Activated naive CD8-positive, alpha-beta T cell treated with anti-CD3 and anti-CD28 coated beads, Interleukin-2, amount 10 ng/mL, durations not matched to agents 7 days and 5 days (primary cell): ENCODE results near the gene IL31. TPM values are rescaled to one million over a fixed set of nuclear protein-coding genes. Genes with fewer than 3 reads are reported as not detected.

Experiments
- ATAC-seq: fragments of 150-1000 bp; cut with Tn5 transposase; one replicate; pipeline ENCODE4 v1.10.0; 2021; ENCODE audit warnings: low read depth, moderate library complexity
- POLR2A ChIA-PET: fragments of 350-600 bp; sonication (Branson Sonifier 250); formaldehyde crosslinking; loops from one replicate; lab custom pipeline; 2021; ENCODE audit warnings: antibody characterized with exemption; lab: Charles Lee
- DNase-seq: peaks from one replicate; pipeline ENCODE4 v3.0.0; 2021
- H3K27ac Mint-ChIP-seq: one replicate; pipeline ENCODE4 v1.8.0; 2022; ENCODE audit warnings: mild to moderate bottlenecking, mixed read lengths
- H3K27me3 Mint-ChIP-seq: one replicate; pipeline ENCODE4 v1.8.0; 2022; ENCODE audit warnings: mild to moderate bottlenecking, moderate library complexity, mixed read lengths
- H3K36me3 Mint-ChIP-seq: one replicate; pipeline ENCODE4 v1.8.0; 2021; ENCODE audit warnings: mild to moderate bottlenecking, mixed read lengths
- H3K4me1 Mint-ChIP-seq: one replicate; pipeline ENCODE4 v1.8.0; 2021; ENCODE audit warnings: mixed read lengths
- H3K4me3 Mint-ChIP-seq: one replicate; pipeline ENCODE4 v1.8.0; 2022; ENCODE audit warnings: mild to moderate bottlenecking, moderate library complexity, mixed read lengths
- H3K9me3 Mint-ChIP-seq: one replicate; pipeline ENCODE4 v1.8.0; 2021; ENCODE audit warnings: mixed read lengths
- total RNA-seq, 2 experiments: library from RNA; stranded (reverse); gene quantifications; one replicate each; pipeline ENCODE4 v1.2.3, GENCODE V29; 2021

IL31 gene
- total RNA-seq, 2 experiments from 2014 or later: not detected

DNA sequence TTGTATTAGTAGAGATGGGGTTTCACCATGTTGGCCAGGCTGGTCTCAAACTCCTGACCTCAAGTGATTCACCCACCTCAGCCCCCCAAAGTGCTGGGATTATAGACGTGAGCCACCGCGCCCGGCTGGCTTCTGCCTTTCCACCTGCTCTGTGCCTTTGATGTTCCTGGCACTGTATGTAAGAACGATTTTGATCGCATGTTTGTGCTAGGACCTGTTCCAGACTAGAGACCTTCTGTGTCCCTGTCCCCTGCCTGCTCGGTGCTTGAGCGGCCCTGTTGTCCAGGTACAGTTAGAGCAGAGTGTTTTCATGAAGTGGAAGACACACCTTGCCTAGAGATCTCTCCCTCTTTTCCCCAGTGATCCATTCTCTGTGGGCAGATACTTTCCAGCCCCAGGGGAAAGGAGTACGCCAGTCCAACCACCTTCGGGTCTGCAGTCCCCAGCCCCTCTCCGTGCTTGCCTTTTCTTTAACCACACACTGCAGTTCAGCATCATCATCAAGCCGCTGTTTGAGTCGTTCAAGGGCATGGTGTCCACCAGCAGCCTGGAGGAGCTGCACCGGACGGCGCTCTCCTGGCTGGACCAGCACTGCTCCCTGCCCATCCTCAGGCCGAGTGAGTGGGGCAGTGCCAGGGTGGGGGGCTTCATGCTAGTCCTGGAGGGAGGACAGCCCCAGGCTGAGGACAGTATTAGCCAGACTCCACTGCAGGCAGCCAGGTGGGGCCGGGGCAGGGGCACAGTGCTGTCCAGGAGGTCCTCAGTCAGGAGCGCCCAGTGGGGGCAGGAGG is 33.4 kb downstream of the IL31 start:
- H3K27me3 Mint-ChIP-seq: no peaks in the 10 kb centered on the region
- POLR2A ChIA-PET: no interaction called here
- no peaks in the 10 kb centered on the region for H3K4me1 Mint-ChIP-seq
- no peaks in the 10 kb centered on the region for H3K9me3 Mint-ChIP-seq
- DNase-seq (no peak), ATAC-seq (no peak)
- no peak overlapping the region for H3K27ac Mint-ChIP-seq
- H3K36me3 Mint-ChIP-seq: peaks cover 6% of the 10 kb centered on the region
- H3K4me3 Mint-ChIP-seq: no peak overlapping the region

DNA sequence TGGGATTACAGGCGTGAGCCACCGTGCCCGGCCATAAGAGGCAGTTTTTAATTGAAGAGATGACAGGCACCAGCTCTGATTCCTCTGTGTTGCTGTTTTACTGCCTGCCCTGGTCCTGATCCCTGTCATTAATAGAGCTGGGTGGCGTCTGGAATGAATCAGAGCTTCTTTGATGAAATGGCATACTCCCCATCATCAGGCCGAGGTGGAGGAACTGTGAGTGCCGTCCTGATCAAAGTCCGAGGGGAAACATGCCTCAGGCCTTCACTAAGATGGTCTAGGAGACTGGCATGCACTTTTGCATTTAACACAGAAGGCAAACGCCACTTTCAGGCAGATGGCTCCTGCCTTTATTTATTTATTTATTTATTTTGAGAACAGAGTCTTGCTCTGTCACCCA is 34.1 kb downstream of the IL31 start:
- Mint-ChIP-seq H3K9me3 (no peaks in the 10 kb centered on the region), H3K4me1 (no peaks in the 10 kb centered on the region), H3K27me3 (no peaks in the 10 kb centered on the region), H3K4me3 (no peak overlapping the region), H3K36me3 (peaks cover 6% of the 10 kb centered on the region), H3K27ac (no peak overlapping the region)
- no peak for DNase-seq
- ATAC-seq: no peak
- POLR2A ChIA-PET: no interaction called here

GRCh38 chr12:122139266-122139665 is 34.8 kb downstream of the IL31 start:
- no peak overlapping the region for H3K27ac Mint-ChIP-seq
- no peak overlapping the region for H3K4me3 Mint-ChIP-seq
- no peaks in the 10 kb centered on the region for H3K9me3 Mint-ChIP-seq
- no peaks in the 10 kb centered on the region for H3K27me3 Mint-ChIP-seq
- ATAC-seq (no peak), DNase-seq (no peak)
- peaks cover 6% of the 10 kb centered on the region for H3K36me3 Mint-ChIP-seq
- no peaks in the 10 kb centered on the region for H3K4me1 Mint-ChIP-seq
- POLR2A ChIA-PET: no interaction called here

GRCh38 chr12:122138616-122139015 is 35.4 kb downstream of the IL31 start:
- Mint-ChIP-seq H3K36me3 (peaks cover 9% of the 10 kb centered on the region), H3K4me3 (no peak overlapping the region), H3K27me3 (no peaks in the 10 kb centered on the region), H3K4me1 (peaks cover 3% of the 10 kb centered on the region), H3K9me3 (no peaks in the 10 kb centered on the region), H3K27ac (no peak overlapping the region)
- no peak for DNase-seq
- ATAC-seq: no peak
- POLR2A ChIA-PET: no interaction called here

DNA sequence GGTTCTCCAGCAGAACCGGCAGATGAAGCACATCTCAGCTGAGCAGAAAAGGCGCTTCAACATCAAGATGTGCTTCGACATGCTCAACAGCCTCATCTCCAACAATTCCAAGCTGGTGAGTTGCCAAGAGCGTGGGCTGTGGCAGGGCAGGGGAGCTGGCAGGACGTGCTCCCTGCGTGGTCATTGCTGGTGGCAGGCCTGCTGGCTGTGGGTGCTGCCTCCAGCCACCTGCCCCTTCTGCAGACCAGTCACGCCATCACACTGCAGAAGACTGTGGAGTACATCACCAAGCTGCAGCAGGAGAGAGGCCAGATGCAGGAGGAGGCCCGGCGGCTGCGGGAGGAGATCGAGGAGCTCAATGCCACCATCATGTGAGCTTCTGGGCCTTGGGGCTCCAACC is 35.8 kb downstream of the IL31 start:
- DNase-seq (no peak), ATAC-seq (no peak)
- Mint-ChIP-seq H3K27ac (no peak overlapping the region), H3K27me3 (no peaks in the 10 kb centered on the region), H3K9me3 (no peaks in the 10 kb centered on the region), H3K4me1 (peaks cover 3% of the 10 kb centered on the region), H3K36me3 (peaks cover 13% of the 10 kb centered on the region), H3K4me3 (no peak overlapping the region)
- POLR2A ChIA-PET: no interaction called here

GRCh38 chr12:122137681-122138080 is 36.3 kb downstream of the IL31 start:
- no peaks in the 10 kb centered on the region for H3K27me3 Mint-ChIP-seq
- no peak for ATAC-seq

GRCh38 chr12:122137229-122137628 is 36.8 kb downstream of the IL31 start:
- no peak for DNase-seq
- no peaks in the 10 kb centered on the region for H3K9me3 Mint-ChIP-seq
- no peak for ATAC-seq
- peaks cover 13% of the 10 kb centered on the region for H3K36me3 Mint-ChIP-seq
- no peaks in the 10 kb centered on the region for H3K27me3 Mint-ChIP-seq
- H3K4me3 Mint-ChIP-seq: no peak overlapping the region
- POLR2A ChIA-PET: no interaction called here
- H3K4me1 Mint-ChIP-seq: peaks cover 3% of the 10 kb centered on the region
- no peak overlapping the region for H3K27ac Mint-ChIP-seq

More at GRCh38 chr12:122137681-122138080, 36.3 kb downstream of the IL31 start:
- no peak for DNase-seq
- POLR2A ChIA-PET: no interaction called here
- H3K27ac Mint-ChIP-seq: no peak overlapping the region
- H3K4me1 Mint-ChIP-seq: peaks cover 3% of the 10 kb centered on the region
- H3K36me3 Mint-ChIP-seq: peaks cover 13% of the 10 kb centered on the region
- no peak overlapping the region for H3K4me3 Mint-ChIP-seq
- H3K9me3 Mint-ChIP-seq: no peaks in the 10 kb centered on the region

DNA sequence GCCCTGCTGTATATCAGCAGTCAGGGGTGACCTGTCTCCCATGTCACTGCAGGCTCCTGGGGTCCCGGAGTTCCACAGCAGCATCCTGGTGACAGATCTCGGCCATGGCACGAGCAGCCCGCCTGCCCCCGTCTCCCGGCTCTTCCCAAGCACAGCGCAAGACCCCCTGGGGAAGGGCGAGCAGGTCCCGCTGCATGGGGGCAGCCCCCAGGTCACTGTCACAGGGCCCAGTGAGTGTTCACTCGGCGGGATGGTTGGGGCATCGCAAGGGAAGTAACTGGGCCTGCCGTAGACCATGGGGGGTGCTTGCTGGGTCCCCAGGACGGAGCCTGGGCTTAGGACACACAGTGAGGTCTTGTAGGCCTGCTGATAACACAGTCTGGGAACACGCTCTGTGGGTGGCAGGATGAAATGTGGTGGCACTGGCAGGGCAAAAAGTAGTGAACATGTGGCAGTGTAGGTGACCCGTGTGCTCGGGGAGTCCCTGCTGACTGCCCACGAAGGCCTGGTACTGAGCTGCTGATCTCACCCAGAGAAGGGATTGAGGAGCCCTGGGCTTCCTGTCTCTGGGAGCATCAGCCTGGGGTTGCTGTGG is 38.5 kb downstream of the IL31 start:
- Mint-ChIP-seq H3K4me1 (peaks cover 3% of the 10 kb centered on the region), H3K27me3 (no peaks in the 10 kb centered on the region), H3K36me3 (peaks cover 15% of the 10 kb centered on the region), H3K27ac (peak overlapping the region; percentile 34), H3K4me3 (no peak overlapping the region), H3K9me3 (no peaks in the 10 kb centered on the region)
- POLR2A ChIA-PET: no interaction called here
- ATAC-seq (no peak), DNase-seq (no peak)

- Mint-ChIP-seq H3K27me3 (no peaks in the 10 kb centered on the region), H3K27ac (no peak overlapping the region), H3K36me3 (peaks cover 11% of the 10 kb centered on the region), H3K4me3 (no peak overlapping the region), H3K9me3 (no peaks in the 10 kb centered on the region), H3K4me1 (peaks cover 3% of the 10 kb centered on the region)
- POLR2A ChIA-PET: no interaction called here
- DNase-seq (no peak), ATAC-seq (no peak)
These were observed 40.6 kb downstream of the IL31 start for GRCh38 chr12:122133192-122133950.

- H3K27me3 Mint-ChIP-seq: no peaks in the 10 kb centered on the region
- H3K36me3 Mint-ChIP-seq: peaks cover 12% of the 10 kb centered on the region
- H3K4me3 Mint-ChIP-seq: no peak overlapping the region
- peaks cover 12% of the 10 kb centered on the region for H3K4me1 Mint-ChIP-seq
- no peaks in the 10 kb centered on the region for H3K9me3 Mint-ChIP-seq
- POLR2A ChIA-PET: no interaction called here
- H3K27ac Mint-ChIP-seq: no peak overlapping the region
- no peak for DNase-seq
- no peak for ATAC-seq
These were observed 43.9 kb downstream of the IL31 start for GRCh38 chr12:122130150-122130549.

DNA sequence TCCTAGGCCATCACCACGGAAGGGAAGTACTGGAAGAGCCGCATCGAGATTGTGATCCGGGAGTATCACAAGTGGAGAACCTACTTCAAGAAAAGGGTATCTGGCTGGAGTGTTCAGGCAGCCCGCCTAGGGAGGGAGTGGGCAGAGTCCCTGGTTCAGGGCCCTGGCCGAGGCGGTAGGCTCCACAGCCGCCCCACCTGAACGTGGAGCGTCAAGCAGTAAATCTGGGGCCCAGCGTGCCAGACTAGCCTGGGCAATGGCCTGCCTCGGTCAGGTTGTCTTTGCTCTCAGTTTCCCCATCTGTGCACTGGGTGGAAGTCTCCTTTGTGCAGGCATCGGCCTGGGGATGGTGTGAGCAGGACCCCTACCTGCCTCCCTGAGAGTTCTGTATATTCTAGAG is 44.9 kb downstream of the IL31 start:
- Mint-ChIP-seq H3K9me3 (no peaks in the 10 kb centered on the region), H3K36me3 (peaks cover 12% of the 10 kb centered on the region), H3K27me3 (no peaks in the 10 kb centered on the region), H3K27ac (no peak overlapping the region), H3K4me1 (peaks cover 12% of the 10 kb centered on the region), H3K4me3 (no peak overlapping the region)
- no peak for ATAC-seq
- POLR2A ChIA-PET: no interaction called here
- no peak for DNase-seq

GRCh38 chr12:122128481-122128880 is 45.5 kb downstream of the IL31 start:
- Mint-ChIP-seq H3K4me3 (no peak overlapping the region), H3K27me3 (no peaks in the 10 kb centered on the region), H3K27ac (no peak overlapping the region), H3K4me1 (peaks cover 9% of the 10 kb centered on the region), H3K9me3 (no peaks in the 10 kb centered on the region), H3K36me3 (peaks cover 6% of the 10 kb centered on the region)
- ATAC-seq: no peak
- POLR2A ChIA-PET: no interaction called here
- no peak for DNase-seq

GRCh38 chr12:122127839-122128238 is 46.2 kb downstream of the IL31 start:
- H3K4me1 Mint-ChIP-seq: peaks cover 13% of the 10 kb centered on the region
- DNase-seq (no peak), ATAC-seq (no peak)
- no peaks in the 10 kb centered on the region for H3K9me3 Mint-ChIP-seq
- H3K27ac Mint-ChIP-seq: no peak overlapping the region
- POLR2A ChIA-PET: no interaction called here
- H3K4me3 Mint-ChIP-seq: no peak overlapping the region
- H3K36me3 Mint-ChIP-seq: peaks cover 3% of the 10 kb centered on the region
- H3K27me3 Mint-ChIP-seq: no peaks in the 10 kb centered on the region
